Esophagus squamous epithelium (tissue), 5 donors: ENCODE results near the gene P2RX6. TPM values are rescaled to one million over a fixed set of nuclear protein-coding genes. Genes with fewer than 3 reads are reported as not detected.

Experiments used
- DNase-seq: peaks from one replicate; lab custom pipeline; 2025; lab: John Stamatoyannopoulos, UW
- H3K27ac ChIP-seq, 4 donors: fragments of 200-600 bp; sonication (generic); one replicate each; pipeline ENCODE4 v1.5.1; 2016 to 2019; ENCODE audit warnings: mild to moderate bottlenecking in 1 of 4
- H3K27me3 ChIP-seq, 4 donors: fragments of 200-600 bp; sonication (generic); 1 replicate in 3 of 4; 2 replicates in 1 of 4; pipeline versions ENCODE4 v1.5.1 to v1.6.0; 2017 to 2021; ENCODE audit warnings: antibody characterized with exemption in 1 of 4
- H3K36me3 ChIP-seq, 3 donors: fragments of 200-600 bp; sonication (generic); one replicate each; pipeline ENCODE4 v1.5.1; 2016 to 2019
- H3K4me1 ChIP-seq, 3 donors: fragments of 200-600 bp; sonication (generic); one replicate each; pipeline ENCODE4 v1.5.1; 2017 to 2019
- H3K4me3 ChIP-seq, 4 donors: fragments of 200-600 bp; sonication (generic); 1 replicate in 3 of 4; 2 replicates in 1 of 4; pipeline ENCODE4 v1.5.1; 2016 to 2019; ENCODE audit warnings: mild to moderate bottlenecking in 2 of 4, moderate library complexity in 1 of 4
- H3K9me3 ChIP-seq, 3 donors: fragments of 200-600 bp; sonication (generic); one replicate each; pipeline ENCODE4 v1.5.1; 2016 to 2019
- POLR2A ChIP-seq, 4 donors: fragments of 450-650 bp; IDR thresholded peaks; one replicate each; pipeline ENCODE4 v1.6.1; 2017; ENCODE audit warnings: antibody characterized with exemption in 4 of 4, mild to moderate bottlenecking in 4 of 4, moderate library complexity in 3 of 4
- WGBS, 2 donors: methylation state at CpG; one replicate each; pipeline ENCODE4 v1.1.5; 2018; 5-methylcytosine and 5-hydroxymethylcytosine counted together
- intact Hi-C: fragments of 100-400 bp; cut with DNase I; formaldehyde crosslinking; loops from one replicate; pipeline ENCODE4 v1.15.0; 2022
- total RNA-seq, 4 donors: library from RNA; depleted of rRNA; stranded (reverse); fragments of >200 nt; gene quantifications; one replicate each; pipeline ENCODE4 v1.1.0, GENCODE V29; 2016
- TF ChIP-seq, protein P1 (sequence below), 6 experiments: fragments of 450-650 bp in 4 of 6; fragments of 200-600 bp in 2 of 6; sonication (generic) in 2 of 6; IDR thresholded peaks; one replicate each; pipeline ENCODE4 v1.5.1; 2016 to 2019; ENCODE audit warnings: antibody characterized with exemption in 6 of 6, mild to moderate bottlenecking in 4 of 6, moderate library complexity in 4 of 6
- donor health status: DM: yes; HTN: yes; CAD: no.

P2RX6 gene
- total RNA-seq, 4 donors from 2014 or later = 0.18 to 0.76 (median 0.50) TPM; not detected in 1

DNA sequence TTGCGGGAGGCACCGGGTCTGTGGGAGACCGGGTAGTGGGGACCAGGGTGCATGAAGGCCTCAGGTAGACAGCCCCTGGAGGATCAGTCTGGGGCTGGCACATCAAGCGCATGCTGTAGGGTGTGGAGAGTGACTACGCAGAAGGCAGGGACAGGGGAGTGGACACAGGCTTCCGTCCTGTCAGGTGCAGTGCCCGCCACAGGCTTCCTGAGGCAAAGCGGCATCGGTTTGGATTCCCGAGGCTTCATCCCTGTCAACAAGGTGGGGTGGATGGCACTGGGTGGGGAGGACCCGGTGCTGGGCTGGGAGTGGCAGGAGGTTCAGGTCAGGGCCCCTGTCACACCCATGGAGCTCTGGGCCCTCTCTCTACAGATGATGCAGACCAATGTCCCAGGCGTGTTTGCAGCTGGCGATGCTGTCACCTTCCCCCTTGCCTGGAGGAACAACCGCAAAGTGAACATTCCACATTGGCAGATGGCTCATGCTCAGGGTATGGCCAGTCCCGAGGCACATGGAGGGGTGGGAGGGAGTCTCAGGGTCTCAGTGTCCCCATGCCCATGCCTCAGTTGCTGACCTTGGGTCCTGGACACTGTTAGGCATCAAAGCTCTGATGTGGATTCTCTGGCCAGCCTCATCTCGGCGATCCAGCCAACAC is 37.3 kb upstream of the P2RX6 start:
- no peak for DNase-seq
- Histone ChIP-seq H3K36me3 (no peaks in the 10 kb centered on the region), H3K27me3 (no peaks in the 10 kb centered on the region), H3K4me1 (peaks cover 15 to 32% (median 22%) of the 10 kb centered on the region in 3 donors), H3K9me3 (no peaks in the 10 kb centered on the region), H3K27ac (no peak overlapping the region), H3K4me3 (no peak overlapping the region)
- intact Hi-C loops = no loop called here
- TF ChIP-seq, protein P1, sequence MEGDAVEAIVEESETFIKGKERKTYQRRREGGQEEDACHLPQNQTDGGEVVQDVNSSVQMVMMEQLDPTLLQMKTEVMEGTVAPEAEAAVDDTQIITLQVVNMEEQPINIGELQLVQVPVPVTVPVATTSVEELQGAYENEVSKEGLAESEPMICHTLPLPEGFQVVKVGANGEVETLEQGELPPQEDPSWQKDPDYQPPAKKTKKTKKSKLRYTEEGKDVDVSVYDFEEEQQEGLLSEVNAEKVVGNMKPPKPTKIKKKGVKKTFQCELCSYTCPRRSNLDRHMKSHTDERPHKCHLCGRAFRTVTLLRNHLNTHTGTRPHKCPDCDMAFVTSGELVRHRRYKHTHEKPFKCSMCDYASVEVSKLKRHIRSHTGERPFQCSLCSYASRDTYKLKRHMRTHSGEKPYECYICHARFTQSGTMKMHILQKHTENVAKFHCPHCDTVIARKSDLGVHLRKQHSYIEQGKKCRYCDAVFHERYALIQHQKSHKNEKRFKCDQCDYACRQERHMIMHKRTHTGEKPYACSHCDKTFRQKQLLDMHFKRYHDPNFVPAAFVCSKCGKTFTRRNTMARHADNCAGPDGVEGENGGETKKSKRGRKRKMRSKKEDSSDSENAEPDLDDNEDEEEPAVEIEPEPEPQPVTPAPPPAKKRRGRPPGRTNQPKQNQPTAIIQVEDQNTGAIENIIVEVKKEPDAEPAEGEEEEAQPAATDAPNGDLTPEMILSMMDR (IDR thresholded peaks at IDR 0.05) = no peak
- TF ChIP-seq POLR2A (IDR thresholded peaks at IDR 0.05) = no peak
- 81 to 83% methylated on average over 12 to 15 of the region's 17 CpGs for WGBS, 2 donors

DNA sequence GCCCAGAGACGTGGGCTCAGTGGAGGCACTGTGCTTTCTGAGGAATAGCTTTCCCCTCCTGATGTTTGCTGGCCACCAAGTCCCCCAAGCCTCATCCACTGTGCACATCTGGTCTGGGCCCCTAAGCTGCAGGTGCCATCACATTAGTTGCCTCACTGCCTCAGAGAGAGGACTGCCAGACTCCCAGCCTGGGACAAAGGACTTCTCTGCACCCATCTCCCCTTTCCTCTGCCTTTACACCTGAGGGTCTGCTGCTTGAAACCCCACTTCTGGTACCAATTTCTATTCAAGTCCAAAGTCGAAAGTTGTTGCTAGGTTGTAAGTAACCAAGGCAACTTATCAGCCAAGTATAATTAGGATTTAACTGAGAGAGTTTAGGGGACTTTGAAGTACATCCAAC is 36.5 kb upstream of the P2RX6 start:
- 71 to 94% methylated on average over 2 of the region's 2 CpGs for WGBS, 2 donors
- no peak overlapping the region for H3K27ac ChIP-seq
- peaks cover 0 to 1% (median 0%) of the 10 kb centered on the region in 3 donors for H3K36me3 ChIP-seq
- intact Hi-C loops = no loop called here
- TF ChIP-seq, protein P1 (IDR thresholded peaks at IDR 0.05) = no peak
- TF ChIP-seq POLR2A (IDR thresholded peaks at IDR 0.05) = no peak
- no peak for DNase-seq
- H3K4me1 ChIP-seq = peaks cover 23 to 40% (median 26%) of the 10 kb centered on the region in 3 donors
- no peaks in the 10 kb centered on the region for H3K27me3 ChIP-seq
- no peak overlapping the region for H3K4me3 ChIP-seq
- no peaks in the 10 kb centered on the region for H3K9me3 ChIP-seq

DNA sequence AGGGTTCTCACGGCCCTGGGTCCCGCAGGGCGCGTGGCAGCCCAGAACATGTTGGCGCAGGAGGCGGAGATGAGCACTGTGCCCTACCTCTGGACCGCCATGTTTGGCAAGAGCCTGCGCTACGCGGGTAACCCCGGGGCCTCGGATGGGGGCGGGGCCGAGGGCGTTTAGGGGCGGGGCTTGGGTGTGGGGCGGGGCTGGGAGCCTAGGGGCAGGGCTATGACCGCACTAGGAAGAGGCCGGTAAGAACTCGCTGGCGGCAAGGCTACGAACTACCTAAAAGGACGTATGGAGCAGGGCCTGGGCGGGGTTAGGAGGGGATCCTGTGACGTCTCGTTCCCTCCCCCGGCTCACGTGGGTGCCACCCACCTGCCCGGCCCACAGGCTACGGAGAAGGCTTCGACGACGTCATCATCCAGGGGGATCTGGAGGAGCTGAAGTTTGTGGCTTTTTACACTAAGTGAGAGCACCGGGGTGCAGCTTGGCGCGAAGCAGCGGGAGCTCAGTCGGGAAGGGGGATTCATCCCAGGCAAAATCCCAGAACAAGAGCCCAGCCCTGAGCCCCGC is 35.6 kb upstream of the P2RX6 start:
- H3K4me1 ChIP-seq = peaks cover 26 to 49% (median 27%) of the 10 kb centered on the region in 3 donors
- TF ChIP-seq, protein P1 (IDR thresholded peaks at IDR 0.05) = no peak
- TF ChIP-seq POLR2A (IDR thresholded peaks at IDR 0.05) = no peak
- intact Hi-C loops = no loop called here
- 6 to 13% methylated on average over 13 to 17 of the region's 39 CpGs for WGBS, 2 donors
- peak overlapping the region in 3 of 4 donors; percentile 29 to 54 (median 34) for H3K4me3 ChIP-seq
- H3K36me3 ChIP-seq = peaks cover 0 to 10% (median 0%) of the 10 kb centered on the region in 3 donors
- peak overlapping the region in 3 of 4 donors; percentile 45 to 59 (median 50) for H3K27ac ChIP-seq
- H3K9me3 ChIP-seq = no peaks in the 10 kb centered on the region
- no peak for DNase-seq
- H3K27me3 ChIP-seq = no peaks in the 10 kb centered on the region

DNA sequence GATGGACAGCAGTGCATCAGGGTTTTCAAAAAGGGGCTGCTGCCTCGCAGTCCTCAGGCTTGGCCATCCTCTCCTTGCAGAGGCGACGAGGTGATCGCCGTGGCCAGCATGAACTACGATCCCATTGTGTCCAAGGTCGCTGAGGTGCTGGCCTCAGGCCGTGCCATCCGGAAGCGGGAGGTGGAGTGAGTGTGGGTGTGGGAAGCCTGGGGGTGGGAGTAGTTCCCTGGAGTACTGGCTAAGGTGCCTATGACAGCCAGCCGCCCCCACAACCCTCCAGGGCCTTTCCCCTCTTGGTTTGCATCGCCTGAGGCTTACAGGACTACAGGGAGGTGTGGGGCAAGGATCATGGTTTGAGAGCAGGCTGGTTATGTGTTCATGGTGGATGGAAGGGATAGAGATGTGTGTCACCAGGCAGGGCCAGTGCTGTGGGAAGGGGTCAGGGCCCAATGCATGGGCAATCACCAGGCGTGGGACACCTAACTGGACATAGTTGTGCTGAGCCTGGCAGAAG is 35.0 kb upstream of the P2RX6 start:
- peaks cover 26 to 54% (median 27%) of the 10 kb centered on the region in 3 donors for H3K4me1 ChIP-seq
- peak overlapping the region in 3 of 4 donors; percentile 29 to 54 (median 34) for H3K4me3 ChIP-seq
- WGBS, 2 donors = 58 to 100% methylated on average over 1 to 5 of the region's 13 CpGs
- peak overlapping the region in 3 of 4 donors; percentile 45 to 59 (median 50) for H3K27ac ChIP-seq
- TF ChIP-seq, protein P1 (IDR thresholded peaks at IDR 0.05) = no peak
- no peak for TF ChIP-seq POLR2A (IDR thresholded peaks at IDR 0.05)
- intact Hi-C loops = no loop called here
- no peaks in the 10 kb centered on the region for H3K9me3 ChIP-seq
- H3K27me3 ChIP-seq = no peaks in the 10 kb centered on the region
- H3K36me3 ChIP-seq = peaks cover 0 to 15% (median 0%) of the 10 kb centered on the region in 3 donors
- DNase-seq = no peak

DNA sequence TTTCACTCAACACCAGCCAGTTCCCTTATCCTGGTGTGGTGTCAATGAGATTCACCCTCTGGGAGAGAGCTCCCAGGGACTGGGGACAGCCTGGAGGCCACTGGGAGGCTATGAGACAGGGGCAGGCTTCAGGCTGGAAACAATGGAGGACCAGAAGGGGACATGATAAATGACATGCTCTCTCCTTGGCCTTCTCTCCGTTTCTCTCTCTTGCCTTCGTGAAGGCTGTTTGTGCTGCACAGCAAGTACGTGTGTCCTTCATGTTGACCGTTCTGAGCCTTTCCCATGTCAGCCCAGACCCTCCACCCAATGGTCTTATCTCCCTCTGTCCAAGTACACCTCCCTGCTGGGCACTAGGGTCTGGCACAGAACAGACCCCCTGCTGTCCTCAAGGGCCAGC is 34.4 kb upstream of the P2RX6 start:
- 84 to 94% methylated on average over 4 of the region's 4 CpGs for WGBS, 2 donors
- Histone ChIP-seq H3K27me3 (no peaks in the 10 kb centered on the region), H3K4me1 (peaks cover 26 to 54% (median 27%) of the 10 kb centered on the region in 3 donors), H3K27ac (peak overlapping the region in 1 of 4 donors; percentile 83), H3K9me3 (no peaks in the 10 kb centered on the region), H3K4me3 (no peak overlapping the region), H3K36me3 (peaks cover 0 to 20% (median 0%) of the 10 kb centered on the region in 3 donors)
- intact Hi-C loops = no loop called here
- TF ChIP-seq POLR2A (IDR thresholded peaks at IDR 0.05) = no peak
- TF ChIP-seq, protein P1 (IDR thresholded peaks at IDR 0.05) = no peak
- no peak for DNase-seq
